A204.1 (cell line): ENCODE data around the gene PCDHA13.
A peak's percentile ranks its signal among the peaks of the same experiment; 100 is the strongest.
"Not testable (repeated sequence)": the region's sequence is repeated elsewhere in the genome, so short reads cannot be mapped to it uniquely, and the experiment has no call there.

Source experiments
- FAIRE-seq: peaks from 2 replicates; lab custom pipeline; 2012; peaks lifted over from hg19 to GRCh38; lab: Jason Lieb, UNC

The PCDHA13 gene

GRCh38 chr5:140868721-140869554, 13.0 kb upstream of the PCDHA13 start, which contains the start of gene PCDHA11:
PCDHA11 (plus strand) TSS chr5:140868957; CDS start chr5:140869104, 147 bp downstream.
- FAIRE-seq: peak; percentile 97

GRCh38 chr5:140869555-140869886, 12.4 kb upstream of the PCDHA13 start:
- peak; percentile 75 for FAIRE-seq

GRCh38 chr5:140870221-140871201, 11.4 kb upstream of the PCDHA13 start:
- no peak for FAIRE-seq

GRCh38 chr5:140875085-140876065, 6.5 kb upstream of the PCDHA13 start, which contains the start of gene PCDHA12:
PCDHA12 (plus strand) TSS chr5:140875308; CDS start chr5:140875473, 165 bp downstream.
- FAIRE-seq: peak; percentile 94

GRCh38 chr5:140876541-140877261, 5.2 kb upstream of the PCDHA13 start:
- not testable (repeated sequence) for FAIRE-seq

- no peak for FAIRE-seq
Measured at GRCh38 chr5:140877262-140877581, 4.7 kb upstream of the PCDHA13 start.

GRCh38 chr5:140882591-140882899, 621 bp downstream of the PCDHA13 start:
- FAIRE-seq: no peak

- no peak for FAIRE-seq
Measured at GRCh38 chr5:140883373-140883772, 1.4 kb downstream of the PCDHA13 start.

GRCh38 chr5:140883927-140884697, 2.2 kb downstream of the PCDHA13 start:
- FAIRE-seq: no peak

GRCh38 chr5:140916325-140916724, 34.4 kb downstream of the PCDHA13 start:
- FAIRE-seq: no peak

- no peak for FAIRE-seq
Measured at GRCh38 chr5:140923601-140924000, 41.7 kb downstream of the PCDHA13 start.

- FAIRE-seq: no peak
Measured at GRCh38 chr5:140925806-140926442, 44.0 kb downstream of the PCDHA13 start, which contains the start of gene PCDHAC1. PCDHAC1 (plus strand) TSS chr5:140926299; CDS start chr5:140926893, 594 bp downstream.

GRCh38 chr5:140926443-140927227, 44.7 kb downstream of the PCDHA13 start:
- no peak for FAIRE-seq

GRCh38 chr5:140927228-140927573, 45.3 kb downstream of the PCDHA13 start:
- FAIRE-seq: no peak
